H1 (cell line): ENCODE results near the gene NT5C1B. TPM values are rescaled to one million over a fixed set of nuclear protein-coding genes. Genes with fewer than 3 reads are reported as not detected.

Experiments used
- CTCF ChIA-PET: fragments of 300-600 bp; sonication (Branson Sonifier 250); formaldehyde crosslinking; loops from one replicate; lab custom pipeline; 2021; ENCODE audit not compliant: partially characterized antibody; lab: Charles Lee
- POLR2A ChIA-PET: fragments of 300-600 bp; sonication (Branson Sonifier 250); formaldehyde crosslinking; loops from one replicate; lab custom pipeline; 2021; ENCODE audit warnings: inconsistent platforms; ENCODE audit not compliant: partially characterized antibody; lab: Charles Lee
- DNase-seq, 2 experiments: peaks; one replicate each; pipeline versions ENCODE4 v3.0.0 to v3.0.0-alpha.2; 2010 to 2022; ENCODE audit warnings: low spot score in 2 of 2, low read depth in 1 of 2, mixed read lengths in 1 of 2
- FAIRE-seq: peaks from 2 replicates; lab custom pipeline; 2011; peaks lifted over from hg19 to GRCh38; lab: Jason Lieb, UNC
- H2AFZ ChIP-seq: 2 replicates; pipeline ENCODE4 v1.8.1; 2012; ENCODE audit warnings: low read length, inconsistent platforms
- H2AK5ac ChIP-seq: 2 replicates; pipeline ENCODE4 v1.6.1; 2013; ENCODE audit warnings: low read depth, low read length
- H2BK120ac ChIP-seq: replicated peaks from 2 replicates; pipeline ENCODE3; 2013; ENCODE audit warnings: low read depth, low read length, inconsistent platforms
- H2BK12ac ChIP-seq: 2 replicates; pipeline ENCODE4 v1.6.1; 2013; ENCODE audit warnings: low read depth, low read length
- H2BK15ac ChIP-seq: 2 replicates; pipeline ENCODE4 v1.6.1; 2013; ENCODE audit warnings: low read length
- H2BK20ac ChIP-seq: 2 replicates; pipeline ENCODE4 v1.6.1; 2013; ENCODE audit warnings: low read length
- H2BK5ac ChIP-seq: 2 replicates; pipeline ENCODE4 v1.6.1; 2013; ENCODE audit warnings: low read depth, low read length
- H3K14ac ChIP-seq: 2 replicates; pipeline ENCODE4 v1.6.1; 2013; ENCODE audit warnings: inconsistent platforms; ENCODE audit not compliant: insufficient read length
- H3K18ac ChIP-seq: 2 replicates; pipeline ENCODE4 v1.6.1; 2013; ENCODE audit warnings: low read length; ENCODE audit errors: extremely low read depth
- H3K23ac ChIP-seq: 2 replicates; pipeline ENCODE4 v1.6.1; 2013; ENCODE audit warnings: inconsistent platforms; ENCODE audit not compliant: insufficient read length
- H3K23me2 ChIP-seq: 2 replicates; pipeline ENCODE4 v1.6.1; 2013; ENCODE audit warnings: low read depth, low read length
- H3K27ac ChIP-seq: 2 replicates; pipeline ENCODE4 v1.6.1; 2011; ENCODE audit warnings: low read depth, low read length, inconsistent platforms
- H3K27me3 ChIP-seq, 4 experiments: replicated peaks in 1 of 4; 1 replicate in 1 of 4; 2 replicates in 3 of 4; pipeline versions ENCODE4 v1.6.1 to v1.8.1; 2011 to 2013; ENCODE audit warnings: low read length in 3 of 4, mild to moderate bottlenecking in 3 of 4, inconsistent platforms in 2 of 4, mixed read lengths in 2 of 4, moderate library complexity in 1 of 4; ENCODE audit not compliant: control insufficient read depth in 3 of 4, insufficient read depth in 3 of 4; ENCODE audit errors: extremely low read depth in 1 of 4
- H3K36me3 ChIP-seq, 4 experiments: 2 replicates each; pipeline versions ENCODE4 v1.6.1 to v1.8.1; 2011 to 2013; ENCODE audit warnings: mild to moderate bottlenecking in 4 of 4, low read length in 3 of 4, moderate library complexity in 2 of 4, control low read depth in 1 of 4, inconsistent platforms in 1 of 4; ENCODE audit not compliant: insufficient read depth in 4 of 4, control insufficient read depth in 2 of 4
- H3K4ac ChIP-seq: replicated peaks from 2 replicates; pipeline ENCODE3; 2013; ENCODE audit warnings: low read length, low read depth, mixed read lengths, inconsistent platforms; ENCODE audit not compliant: insufficient read length
- H3K4me1 ChIP-seq, 4 experiments: replicated peaks in 1 of 4; 1 replicate in 1 of 4; 2 replicates in 3 of 4; pipeline versions ENCODE4 v1.6.1 to v1.8.1; 2011 to 2013; ENCODE audit warnings: low read length in 3 of 4, inconsistent platforms in 2 of 4, mixed read lengths in 1 of 4; ENCODE audit not compliant: insufficient read depth in 4 of 4, control insufficient read depth in 3 of 4
- H3K4me2 ChIP-seq, 2 experiments: 2 replicates each; pipeline versions ENCODE4 v1.6.1 to v1.8.1; 2011 to 2013; ENCODE audit warnings: low read depth in 2 of 2, low read length in 2 of 2, control low read depth in 1 of 2, inconsistent platforms in 1 of 2, mild to moderate bottlenecking in 1 of 2; ENCODE audit not compliant: insufficient read depth in 1 of 2
- H3K4me3 ChIP-seq, 4 experiments: fragments of 200-600, 300-600 bp in 1 of 4; sonication (generic), shearing (Covaris generic), sonication (Bioruptor Twin) in 1 of 4; 2 replicates each; pipeline versions ENCODE4 v1.5.1 to v1.8.1; 2011 to 2016; ENCODE audit warnings: low read length in 4 of 4, low read depth in 3 of 4, control low read depth in 2 of 4, inconsistent platforms in 2 of 4, mild to moderate bottlenecking in 2 of 4, mixed read lengths in 1 of 4, moderate library complexity in 1 of 4; ENCODE audit not compliant: insufficient read depth in 2 of 4; ENCODE audit errors: extremely low read depth in 1 of 4
- H3K56ac ChIP-seq: replicated peaks from 2 replicates; pipeline ENCODE3; 2013; ENCODE audit warnings: low read depth, mild to moderate bottlenecking, mixed read lengths, low read length, inconsistent platforms; ENCODE audit not compliant: insufficient read length
- H3K79me1 ChIP-seq: 2 replicates; pipeline ENCODE4 v1.6.1; 2013; ENCODE audit warnings: low read depth, low read length, control low read depth
- H3K79me2 ChIP-seq, 2 experiments: 2 replicates each; pipeline versions ENCODE4 v1.6.1 to v1.8.1; 2012 to 2013; ENCODE audit warnings: low read length in 2 of 2, mild to moderate bottlenecking in 2 of 2, inconsistent platforms in 1 of 2; ENCODE audit not compliant: insufficient read depth in 2 of 2, control insufficient read depth in 1 of 2
- H3K9ac ChIP-seq, 4 experiments: replicated peaks in 1 of 4; 1 replicate in 1 of 4; 2 replicates in 3 of 4; pipeline versions ENCODE4 v1.6.1 to v1.8.1; 2011 to 2013; ENCODE audit warnings: low read depth in 3 of 4, low read length in 3 of 4, control low read depth in 2 of 4, mild to moderate bottlenecking in 2 of 4, moderate library complexity in 2 of 4, inconsistent platforms in 1 of 4; ENCODE audit errors: extremely low read depth in 1 of 4
- H3K9me3 ChIP-seq, 2 experiments: 2 replicates each; pipeline versions ENCODE4 v1.6.1 to v1.8.1; 2012 to 2013; ENCODE audit warnings: mild to moderate bottlenecking in 2 of 2, moderate library complexity in 2 of 2, control low read depth in 1 of 2, inconsistent platforms in 1 of 2, low read depth in 1 of 2, low read length in 1 of 2, mixed read lengths in 1 of 2; ENCODE audit not compliant: insufficient read depth in 2 of 2
- H4K20me1 ChIP-seq, 2 experiments: replicated peaks in 1 of 2; 2 replicates each; pipeline versions ENCODE3 to v1.8.1; 2011 to 2013; ENCODE audit warnings: inconsistent platforms in 2 of 2, low read length in 2 of 2, mild to moderate bottlenecking in 1 of 2; ENCODE audit not compliant: insufficient read depth in 2 of 2, control insufficient read depth in 1 of 2
- H4K5ac ChIP-seq: 2 replicates; pipeline ENCODE4 v1.6.1; 2013; ENCODE audit warnings: low read length, low read depth, mixed read lengths, inconsistent platforms; ENCODE audit not compliant: insufficient read length
- H4K8ac ChIP-seq: 2 replicates; pipeline ENCODE4 v1.8.0; 2013; ENCODE audit warnings: mild to moderate bottlenecking, moderate library complexity, low read length, inconsistent platforms; ENCODE audit not compliant: insufficient read depth; ENCODE audit errors: extremely low read depth
- H4K91ac ChIP-seq: replicated peaks from 2 replicates; pipeline ENCODE3; 2013; ENCODE audit warnings: low read length, mixed read lengths, inconsistent platforms; ENCODE audit not compliant: insufficient read length
- ATF2 ChIP-seq: IDR thresholded peaks from 2 replicates; pipeline ENCODE4 v1.6.1; 2012; ENCODE audit warnings: low read length, inconsistent platforms
- CBX5 ChIP-seq: fragments of 300-800, 300-1000 bp; sonication (generic); IDR thresholded peaks from 2 replicates; pipeline ENCODE4 v1.7.1; 2016; ENCODE audit warnings: antibody characterized with exemption, low read length, low read depth
- EP300 ChIP-seq, 2 experiments: IDR thresholded peaks; 1 replicate in 1 of 2; 2 replicates in 1 of 2; pipeline ENCODE4 v1.6.1; 2011 to 2012; ENCODE audit warnings: low read depth in 2 of 2, low read length in 2 of 2, mild to moderate bottlenecking in 2 of 2, borderline replicate concordance in 1 of 2, inconsistent platforms in 1 of 2, moderate library complexity in 1 of 2
- HDAC2 ChIP-seq, 2 experiments: fragments of 300-600 bp in 1 of 2; sonication (generic) in 1 of 2; IDR thresholded peaks; 2 replicates each; pipeline ENCODE4 v1.6.1; 2011 to 2012; ENCODE audit warnings: low read depth in 2 of 2, low read length in 2 of 2, mild to moderate bottlenecking in 2 of 2, moderate library complexity in 2 of 2, borderline replicate concordance in 1 of 2, inconsistent platforms in 1 of 2
- MAX ChIP-seq: IDR thresholded peaks from 2 replicates; pipeline ENCODE4 v1.6.1; 2012; ENCODE audit warnings: inconsistent platforms
- POLR2AphosphoS5 ChIP-seq: IDR thresholded peaks from 2 replicates; pipeline ENCODE4 v1.6.1; 2011; ENCODE audit warnings: low read depth, low read length
- SIRT6 ChIP-seq: IDR thresholded peaks from one replicate; pipeline ENCODE4 v1.7.1; 2012; ENCODE audit warnings: low read length, inconsistent platforms
- SIX5 ChIP-seq: IDR thresholded peaks from 2 replicates; pipeline ENCODE4 v1.6.1; 2011; ENCODE audit warnings: mild to moderate bottlenecking, low read depth, low read length
- SP2 ChIP-seq: IDR thresholded peaks from 2 replicates; pipeline ENCODE4 v1.6.1; 2012; ENCODE audit warnings: mild to moderate bottlenecking, low read length, inconsistent platforms
- TAF1 ChIP-seq: IDR thresholded peaks from 2 replicates; pipeline ENCODE4 v1.6.1; 2011; ENCODE audit warnings: mild to moderate bottlenecking, low read depth, low read length
- TAF7 ChIP-seq: optimal IDR thresholded peaks from 2 replicates; pipeline ENCODE3; 2011; ENCODE audit warnings: low read depth, mild to moderate bottlenecking, inconsistent platforms, low read length, moderate library complexity, borderline replicate concordance
- TBP ChIP-seq: IDR thresholded peaks from 2 replicates; pipeline ENCODE4 v1.6.1; 2011; ENCODE audit warnings: low read depth, low read length, improper control_type of control experiment
- WGBS, 2 experiments: shearing (Covaris generic) in 1 of 2; methylation state at CpG; one replicate each; pipeline versions ENCODE4 v1.1.6 to v1.1.7; 2013 to 2015; ENCODE audit warnings: low lambda C conversion rate in 2 of 2, mixed read lengths in 2 of 2, inconsistent platforms in 1 of 2, low coverage in 1 of 2, missing lambda C conversion rate in 1 of 2; ENCODE audit not compliant: insufficient replicate concordance in 2 of 2, insufficient coverage in 1 of 2, insufficient read length in 1 of 2; ENCODE audit errors: extremely low coverage in 1 of 2, missing lambda C conversion rate in 1 of 2; 5-methylcytosine and 5-hydroxymethylcytosine counted together
- polyA plus RNA-seq, 7 experiments: library from polyadenylated mRNA; depleted of rRNA in 3 of 7; stranded (reverse) in 5 of 7; unstranded in 2 of 7; fragments of >200 nt in 5 of 7; fragments of 200-250 nt in 2 of 7; gene quantifications; 1 replicate in 5 of 7; 2 replicates in 1 of 7; 4 replicates in 1 of 7; pipeline versions ENCODE4 v1.2.1 to v1.2.3, GENCODE V29; 2011 to 2013; ENCODE audit warnings: missing spikeins in 2 of 7, mixed read lengths in 2 of 7
- total RNA-seq: library from RNA; stranded (reverse); fragmentation: NEBNext Ultra II Directional; extraction: Animal tissue kit (Norgen Biotek cat#: 25700); gene quantifications from 2 replicates; pipeline ENCODE4 v1.2.1, GENCODE V29; 2021

The NT5C1B gene
- total and polyA plus RNA-seq, 2 of the 8 experiments (the other 6 are each of a cell fraction or from before 2014, with no cell fraction given), result not detected

- Histone ChIP-seq H2AK5ac (no peak overlapping the region), H4K20me1 (no peaks in the 10 kb centered on the region), H3K79me2 (no peaks in the 10 kb centered on the region), H3K79me1 (no peaks in the 10 kb centered on the region), H4K5ac (no peak overlapping the region), H3K56ac (no peak overlapping the region), H2BK15ac (no peak overlapping the region), H3K18ac (no peak overlapping the region), H3K14ac (no peak overlapping the region), H3K23me2 (no peaks in the 10 kb centered on the region), H2BK12ac (no peak overlapping the region), H3K4ac (no peak overlapping the region), H3K9ac (no peak overlapping the region), H3K9me3 (no peaks in the 10 kb centered on the region), H2BK5ac (no peak overlapping the region), H3K36me3 (no peaks in the 10 kb centered on the region), H3K4me3 (no peak overlapping the region), H3K23ac (no peak overlapping the region), H2AFZ (no peak overlapping the region), H2BK20ac (no peak overlapping the region), H3K4me1 (no peaks in the 10 kb centered on the region), H3K4me2 (no peak overlapping the region), H4K8ac (no peak overlapping the region), H3K27ac (no peak overlapping the region), H4K91ac (no peak overlapping the region), H3K27me3 (no peaks in the 10 kb centered on the region), H2BK120ac (no peak overlapping the region)
- TF ChIP-seq SP2 (no peak), TAF1 (no peak), SIRT6 (no peak), ATF2 (no peak), MAX (no peak), SIX5 (no peak), EP300 (IDR thresholded peaks at IDR 0.05; ENCODE audit: borderline replicate concordance in 1 of 2, low read depth in 2 of 2, low read length in 2 of 2) (no peak), CBX5 (no peak), TAF7 (no peak), TBP (no peak), POLR2AphosphoS5 (no peak), HDAC2 (IDR thresholded peaks at IDR 0.05; ENCODE audit: borderline replicate concordance in 1 of 2, low read depth in 2 of 2, low read length in 2 of 2) (no peak)
- DNase-seq (no peak), FAIRE-seq (no peak)
- ChIA-PET POLR2A (interaction anchor here (0.9 kb wide), 1 partner anchor 42 kb away, joined by 4 read pairs; the partner anchor contains the start of gene RDH14), CTCF (interaction anchor here (0.6 to 0.8 kb wide), 2 partner anchors 84 to 367 kb away, joined by 3 read pairs; no protein-coding TSS in a partner anchor)
- 100% methylated on average over 2 of the region's 2 CpGs; no CpG with 5 or more reads in 1 of the 2 experiments for WGBS, 2 experiments
Observed at GRCh38 chr2:18602298-18602697, 12.9 kb upstream of the NT5C1B start.
